ENCODE measurements around the gene AFF4. TPM values are rescaled to one million over a fixed set of nuclear protein-coding genes. Genes with fewer than 3 reads are reported as not detected.

Gene AFF4
- total and polyA plus RNA-seq, 2 experiments from 2014 or later, result 31.3 to 46.3 TPM

GRCh38 chr5:132916086-132916485, 47.3 kb downstream of the AFF4 start:
- Histone ChIP-seq H3K36me3 (ENCODE audit: insufficient read depth) (peaks cover 10% of the 10 kb centered on the region), H2AFZ (no peak overlapping the region), H3K9me2 (ENCODE audit: insufficient read depth) (no peaks in the 10 kb centered on the region), H3K27ac (ENCODE audit: low read depth) (no peak overlapping the region), H4K20me1 (replicated peaks; ENCODE audit: insufficient read depth) (peaks cover 16% of the 10 kb centered on the region), H3F3A (replicated peaks; ENCODE audit: low read depth) (no peaks in the 10 kb centered on the region), H3K79me2 (replicated peaks; ENCODE audit: insufficient read depth) (peaks cover 51% of the 10 kb centered on the region), H3K27me3 (ENCODE audit: insufficient read depth) (no peaks in the 10 kb centered on the region), H3K4me1 (ENCODE audit: insufficient read depth) (no peaks in the 10 kb centered on the region), H3K4me3 (no peak overlapping the region), H3K4me2 (no peak overlapping the region)
- DNase-seq (ENCODE audit: low spot score), result no peak
- peaks cover 41% of the 10 kb centered on the region for H3K36me3 Mint-ChIP-seq (ENCODE audit: low read depth)
- 0 out of 2 replicates have a peak overlapping the region, but pooled peaks have one; percentile 5 for H3K27ac Mint-ChIP-seq
- no peak for ATAC-seq
- H3K27me3 Mint-ChIP-seq (ENCODE audit: insufficient read depth, low read depth, poor library complexity), result peaks cover 5% of the 10 kb centered on the region
- H3K9me3 Mint-ChIP-seq, result no peaks in the 10 kb centered on the region
- no peak for TF ChIP-seq EZH2 (IDR thresholded peaks at IDR 0.05; ENCODE audit: low read depth, unreplicated experiment)
- TF ChIP-seq EZH2phosphoT487 (IDR thresholded peaks at IDR 0.05; ENCODE audit: unreplicated experiment), result no peak
- no peak for TF ChIP-seq ZNF331 (CRISPR knock-in tag; IDR thresholded peaks at IDR 0.05; ENCODE audit: low read depth)
- no peak for TF ChIP-seq STAT1 (IDR thresholded peaks at IDR 0.05; ENCODE audit: unreplicated experiment)
- TF ChIP-seq JUNB (IDR thresholded peaks at IDR 0.05; ENCODE audit: unreplicated experiment), result no peak
- TF ChIP-seq ZNF114 (CRISPR knock-in tag; IDR thresholded peaks at IDR 0.05), result no peak
- TF ChIP-seq POLR2AphosphoS5 (IDR thresholded peaks at IDR 0.05; ENCODE audit: low read depth), result no peak
- TF ChIP-seq ETS1 (IDR thresholded peaks at IDR 0.05), result no peak
- no peak for TF ChIP-seq CTCF (conservative IDR thresholded peaks at IDR 0.05; ENCODE audit: low read depth in 2 of 2)
- TF ChIP-seq NANOG (IDR thresholded peaks at IDR 0.05; ENCODE audit: borderline replicate concordance), result no peak
- no peak for TF ChIP-seq CREB1 (CRISPR knock-in tag; IDR thresholded peaks at IDR 0.05; ENCODE audit: low read depth)
- TF ChIP-seq ZNF462 (CRISPR knock-in tag; IDR thresholded peaks at IDR 0.05), result no peak
- TF ChIP-seq REST (IDR thresholded peaks at IDR 0.05; ENCODE audit: unreplicated experiment), result no peak
- H3K4me1 Mint-ChIP-seq, result peaks cover 3% of the 10 kb centered on the region; the same call in 1 of the 3 replicates
- H3K4me3 Mint-ChIP-seq, result no peak overlapping the region

All from GM23338 (cell line).